Smooth muscle cell (in vitro differentiated cells): ENCODE data around the gene AMBRA1. TPM values are rescaled to one million over a fixed set of nuclear protein-coding genes. Genes with fewer than 3 reads are reported as not detected.

Source experiments
- DNase-seq: peaks from one replicate; lab custom pipeline; 2025; ENCODE audit not compliant: unreplicated experiment; lab: John Stamatoyannopoulos, UW
- H2AFZ ChIP-seq: fragments of 200-600 bp; sonication (generic); 2 replicates; pipeline ENCODE4 v1.6.0; 2016; ENCODE audit warnings: antibody characterized with exemption, low read depth, mild to moderate bottlenecking
- H3F3A ChIP-seq: fragments of 200-600 bp; sonication (generic); 2 replicates; pipeline ENCODE4 v1.6.0; 2017; ENCODE audit warnings: antibody characterized with exemption, low read depth
- H3K27ac ChIP-seq: fragments of 200-600 bp; sonication (generic); 2 replicates; pipeline ENCODE4 v1.5.1; 2016; ENCODE audit warnings: low read depth, mild to moderate bottlenecking
- H3K27me3 ChIP-seq: fragments of 200-600 bp; sonication (generic); 2 replicates; pipeline ENCODE4 v1.6.1; 2016; ENCODE audit warnings: low read depth, mild to moderate bottlenecking
- H3K36me3 ChIP-seq: fragments of 200-600 bp; sonication (generic); 2 replicates; pipeline ENCODE4 v1.5.1; 2016; ENCODE audit warnings: low read depth
- H3K4me1 ChIP-seq: fragments of 200-600 bp; sonication (generic); 2 replicates; pipeline ENCODE4 v1.5.1; 2016; ENCODE audit warnings: low read depth
- H3K4me2 ChIP-seq: fragments of 200-600 bp; sonication (generic); 2 replicates; pipeline ENCODE4 v1.6.0; 2016; ENCODE audit warnings: mild to moderate bottlenecking
- H3K4me3 ChIP-seq: fragments of 200-600 bp; sonication (generic); 2 replicates; pipeline ENCODE4 v1.5.1; 2016; ENCODE audit warnings: mild to moderate bottlenecking
- H3K79me2 ChIP-seq: fragments of 200-600 bp; sonication (generic); 2 replicates; pipeline ENCODE4 v1.6.0; 2016; ENCODE audit warnings: low read depth, mild to moderate bottlenecking
- H3K9ac ChIP-seq: fragments of 200-600 bp; sonication (generic); 2 replicates; pipeline ENCODE4 v1.6.0; 2016; ENCODE audit warnings: low read depth
- H3K9me3 ChIP-seq: fragments of 200-600 bp; sonication (generic); replicated peaks from 2 replicates; pipeline ENCODE4 v1.5.1; 2016; ENCODE audit warnings: low read depth
- H4K20me1 ChIP-seq: fragments of 200-600 bp; sonication (generic); 2 replicates; pipeline ENCODE4 v1.6.0; 2016; ENCODE audit warnings: low read depth
- WGBS: methylation state at CpG from one replicate; pipeline ENCODE4 v1.1.7; 2016; ENCODE audit warnings: low lambda C conversion rate; 5-methylcytosine and 5-hydroxymethylcytosine counted together
- polyA plus RNA-seq: library from polyadenylated mRNA; unstranded; fragments of >200 nt; fragmentation: Nextera tagmentation; extraction: Ambion mirVana; gene quantifications from 2 replicates; pipeline ENCODE4 v1.2.1, GENCODE V29; 2016
- total RNA-seq: library from RNA; depleted of rRNA; stranded (reverse); fragments of >200 nt; gene quantifications from 2 replicates; pipeline ENCODE4 v1.2.3, GENCODE V29; 2014
- TF ChIP-seq, protein P1 (sequence below): fragments of 200-600 bp; sonication (generic); IDR thresholded peaks from 2 replicates; pipeline ENCODE4 v1.5.1; 2017; ENCODE audit warnings: borderline replicate concordance, mild to moderate bottlenecking, antibody characterized with exemption; ENCODE audit not compliant: insufficient read depth, poor library complexity, severe bottlenecking

Gene AMBRA1
- total and polyA plus RNA-seq, 2 experiments from 2014 or later = 10.3 to 38.3 TPM

DNA sequence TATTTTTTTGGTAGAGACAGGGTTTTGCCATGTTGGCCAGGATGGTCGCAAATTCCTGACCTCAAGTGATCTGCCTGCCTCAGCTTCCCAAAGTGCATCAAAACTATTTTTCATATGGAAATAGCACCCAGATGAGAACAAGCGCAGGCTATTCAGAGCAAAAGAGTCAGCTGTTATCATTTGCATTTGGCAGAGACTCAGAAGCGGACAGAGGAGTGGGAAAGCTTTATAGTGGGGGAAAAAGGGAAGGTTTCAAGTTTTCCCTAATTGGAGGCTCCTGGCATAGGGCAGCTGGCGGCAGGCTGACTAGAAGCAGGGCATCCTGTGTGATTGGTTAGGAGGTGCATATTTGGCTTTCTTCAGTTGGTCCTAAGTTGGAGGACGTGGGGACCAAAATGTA, 43.7 kb upstream of the AMBRA1 start:
- TF ChIP-seq, protein P1, sequence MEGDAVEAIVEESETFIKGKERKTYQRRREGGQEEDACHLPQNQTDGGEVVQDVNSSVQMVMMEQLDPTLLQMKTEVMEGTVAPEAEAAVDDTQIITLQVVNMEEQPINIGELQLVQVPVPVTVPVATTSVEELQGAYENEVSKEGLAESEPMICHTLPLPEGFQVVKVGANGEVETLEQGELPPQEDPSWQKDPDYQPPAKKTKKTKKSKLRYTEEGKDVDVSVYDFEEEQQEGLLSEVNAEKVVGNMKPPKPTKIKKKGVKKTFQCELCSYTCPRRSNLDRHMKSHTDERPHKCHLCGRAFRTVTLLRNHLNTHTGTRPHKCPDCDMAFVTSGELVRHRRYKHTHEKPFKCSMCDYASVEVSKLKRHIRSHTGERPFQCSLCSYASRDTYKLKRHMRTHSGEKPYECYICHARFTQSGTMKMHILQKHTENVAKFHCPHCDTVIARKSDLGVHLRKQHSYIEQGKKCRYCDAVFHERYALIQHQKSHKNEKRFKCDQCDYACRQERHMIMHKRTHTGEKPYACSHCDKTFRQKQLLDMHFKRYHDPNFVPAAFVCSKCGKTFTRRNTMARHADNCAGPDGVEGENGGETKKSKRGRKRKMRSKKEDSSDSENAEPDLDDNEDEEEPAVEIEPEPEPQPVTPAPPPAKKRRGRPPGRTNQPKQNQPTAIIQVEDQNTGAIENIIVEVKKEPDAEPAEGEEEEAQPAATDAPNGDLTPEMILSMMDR = no peak
- no peak for DNase-seq
- Histone ChIP-seq H3F3A (no peaks in the 10 kb centered on the region), H2AFZ (no peak overlapping the region), H3K9ac (no peak overlapping the region), H3K79me2 (peaks cover 45% of the 10 kb centered on the region), H3K9me3 (no peaks in the 10 kb centered on the region), H3K36me3 (peaks cover 4% of the 10 kb centered on the region), H3K27ac (no peak overlapping the region), H3K27me3 (no peaks in the 10 kb centered on the region), H4K20me1 (peaks cover 23% of the 10 kb centered on the region), H3K4me2 (no peak overlapping the region), H3K4me1 (no peaks in the 10 kb centered on the region), H3K4me3 (no peak overlapping the region)
- WGBS = 97% methylated on average over 5 of the region's 5 CpGs

DNA sequence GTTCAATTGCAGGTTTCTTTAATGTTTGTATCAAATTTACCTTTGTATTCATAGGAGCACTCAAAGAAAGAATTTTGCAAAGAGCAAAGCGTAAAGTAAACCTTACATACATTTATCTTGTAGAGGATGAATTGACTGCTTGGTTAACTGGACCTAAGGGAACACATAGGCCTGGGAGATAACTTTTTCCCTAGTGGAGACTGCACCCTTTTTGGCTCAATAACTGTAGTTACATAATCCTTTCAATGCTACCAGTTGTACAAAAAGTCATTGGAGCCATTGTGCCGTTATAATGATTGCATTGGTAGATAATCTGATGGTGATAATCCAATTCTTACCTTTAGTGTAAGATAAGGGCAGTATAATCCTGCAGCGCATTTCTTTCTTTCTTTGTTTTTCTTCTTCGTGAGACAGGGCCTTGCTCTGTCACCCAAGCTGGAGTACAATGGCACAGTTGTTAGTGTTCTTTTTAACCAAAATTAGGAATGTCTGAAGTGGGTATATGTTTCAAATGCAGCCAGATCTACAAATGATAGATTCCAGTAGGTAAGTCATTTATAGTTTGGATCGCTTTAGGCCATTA, 41.8 kb upstream of the AMBRA1 start:
- Histone ChIP-seq H4K20me1 (peaks cover 27% of the 10 kb centered on the region), H3K4me1 (no peaks in the 10 kb centered on the region), H2AFZ (no peak overlapping the region), H3K9me3 (no peaks in the 10 kb centered on the region), H3K36me3 (peaks cover 4% of the 10 kb centered on the region), H3K27ac (no peak overlapping the region), H3K4me2 (no peak overlapping the region), H3F3A (no peaks in the 10 kb centered on the region), H3K9ac (no peak overlapping the region), H3K27me3 (no peaks in the 10 kb centered on the region), H3K4me3 (no peak overlapping the region), H3K79me2 (peaks cover 33% of the 10 kb centered on the region)
- no peak for DNase-seq
- TF ChIP-seq, protein P1 = no peak
- 93% methylated on average over 5 of the region's 5 CpGs for whole genome bisulfite sequencing

DNA sequence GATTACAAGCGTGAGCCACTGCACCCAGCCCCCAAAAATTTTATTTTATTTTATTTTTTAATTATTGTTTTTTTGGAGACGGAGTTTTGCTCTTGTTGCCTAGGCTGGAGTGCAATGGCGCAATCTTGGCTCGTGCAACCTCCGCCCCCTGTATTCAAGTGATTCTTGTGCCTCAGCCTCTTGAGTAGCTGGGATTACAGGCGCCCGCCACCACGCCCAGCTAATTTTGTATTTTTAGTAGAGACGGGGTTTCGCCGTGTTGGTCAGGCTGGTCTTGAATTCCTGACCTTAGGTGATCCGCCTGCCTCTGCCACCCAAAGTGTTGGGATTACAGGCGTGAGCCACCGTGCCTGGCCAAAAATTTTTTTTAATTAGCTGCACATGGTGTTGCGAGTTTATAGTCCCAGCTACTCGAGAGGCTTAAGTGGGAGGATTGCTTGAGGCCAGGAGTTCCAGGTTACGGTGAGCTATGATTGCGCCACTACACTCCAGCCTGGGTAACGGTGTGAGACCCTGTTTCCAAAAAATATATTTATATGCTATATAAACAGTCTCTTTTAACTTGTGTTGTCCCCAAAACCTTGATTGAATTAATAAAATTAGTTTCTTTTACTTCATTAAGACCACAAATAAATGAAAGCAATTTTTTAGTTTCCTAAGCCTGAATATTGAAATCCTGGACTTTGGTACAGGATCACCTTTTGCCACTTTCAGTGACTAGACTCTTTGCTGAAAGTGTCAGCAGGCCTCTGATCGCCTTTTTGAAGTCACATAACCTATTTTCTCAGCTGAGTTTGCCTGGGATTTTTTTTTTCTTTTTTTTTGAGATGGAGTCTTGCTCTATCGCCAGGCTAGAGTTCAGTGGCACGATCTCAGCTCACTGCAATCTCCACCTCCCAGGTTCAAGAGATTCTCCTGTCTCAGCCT, 39.7 kb upstream of the AMBRA1 start:
- TF ChIP-seq, protein P1 = no peak
- Histone ChIP-seq H3K4me1 (no peaks in the 10 kb centered on the region), H3K27me3 (no peaks in the 10 kb centered on the region), H3F3A (no peaks in the 10 kb centered on the region), H3K9me3 (no peaks in the 10 kb centered on the region), H3K9ac (no peak overlapping the region), H3K4me2 (no peak overlapping the region), H4K20me1 (peaks cover 33% of the 10 kb centered on the region), H2AFZ (no peak overlapping the region), H3K4me3 (no peak overlapping the region), H3K36me3 (peaks cover 4% of the 10 kb centered on the region), H3K27ac (no peak overlapping the region), H3K79me2 (peaks cover 25% of the 10 kb centered on the region)
- no peak for DNase-seq
- 96% methylated on average over 22 of the region's 22 CpGs for WGBS
